ENCODE data around the gene CLRN1. TPM values are rescaled to one million over a fixed set of nuclear protein-coding genes. Genes with fewer than 3 reads are reported as not detected.

CLRN1 gene
- total and polyA plus RNA-seq, 4 donors: not detected

DNA sequence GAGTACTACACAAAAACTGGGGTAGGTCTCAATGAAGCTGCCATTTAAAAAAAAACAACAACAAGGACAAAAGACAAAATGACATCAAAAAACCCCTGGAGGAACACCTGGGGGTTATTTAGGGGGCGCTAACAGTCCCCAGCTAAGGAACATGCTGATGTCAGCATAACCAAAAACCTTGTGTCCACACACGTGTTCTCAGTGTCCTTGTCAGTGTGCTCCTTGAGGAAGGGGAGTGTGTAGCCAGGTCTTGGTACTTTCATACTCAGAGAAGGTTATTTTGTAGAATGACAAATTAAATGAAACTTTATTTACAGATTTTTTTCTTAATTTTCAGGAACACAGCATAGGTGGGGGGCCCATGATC is 31.2 kb upstream of the CLRN1 start:
- H3K9ac ChIP-seq (ENCODE audit: low read depth in 1 of 2, low read length in 2 of 2): no peak overlapping the region
- no peaks in the 10 kb centered on the region for H3K27me3 ChIP-seq (ENCODE audit: control insufficient read depth in 4 of 4, insufficient read depth in 4 of 4, low read length in 3 of 4)
- TF ChIP-seq HNF4A (conservative IDR thresholded peaks at IDR 0.05) (no peak), EGR1 (IDR thresholded peaks at IDR 0.05; ENCODE audit: low read depth in 2 of 2) (no peak), FOXA2 (IDR thresholded peaks at IDR 0.05) (no peak)
- TF ChIP-seq, protein P1, sequence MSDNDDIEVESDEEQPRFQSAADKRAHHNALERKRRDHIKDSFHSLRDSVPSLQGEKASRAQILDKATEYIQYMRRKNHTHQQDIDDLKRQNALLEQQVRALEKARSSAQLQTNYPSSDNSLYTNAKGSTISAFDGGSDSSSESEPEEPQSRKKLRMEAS (IDR thresholded peaks at IDR 0.05): no peak
- no peaks in the 10 kb centered on the region for H3K9me3 ChIP-seq (ENCODE audit: control insufficient read depth in 4 of 4, low read length in 3 of 4)
- no peak overlapping the region for H3K27ac ChIP-seq (ENCODE audit: low read depth in 1 of 2, low read length in 2 of 2)
- H3K36me3 ChIP-seq (ENCODE audit: control insufficient read depth in 4 of 4, insufficient read depth in 3 of 4, low read depth in 1 of 4, low read length in 3 of 4): no peaks in the 10 kb centered on the region
- 76% methylated on average over 2 of the region's 2 CpGs for WGBS
- H3K4me3 ChIP-seq (ENCODE audit: low read depth in 1 of 3, low read length in 3 of 3): no peak overlapping the region
- H3K4me1 ChIP-seq (ENCODE audit: control insufficient read depth in 4 of 4, insufficient read depth in 4 of 4, low read length in 3 of 4): no peaks in the 10 kb centered on the region
- DNase-seq (ENCODE audit: low spot score): no peak

DNA sequence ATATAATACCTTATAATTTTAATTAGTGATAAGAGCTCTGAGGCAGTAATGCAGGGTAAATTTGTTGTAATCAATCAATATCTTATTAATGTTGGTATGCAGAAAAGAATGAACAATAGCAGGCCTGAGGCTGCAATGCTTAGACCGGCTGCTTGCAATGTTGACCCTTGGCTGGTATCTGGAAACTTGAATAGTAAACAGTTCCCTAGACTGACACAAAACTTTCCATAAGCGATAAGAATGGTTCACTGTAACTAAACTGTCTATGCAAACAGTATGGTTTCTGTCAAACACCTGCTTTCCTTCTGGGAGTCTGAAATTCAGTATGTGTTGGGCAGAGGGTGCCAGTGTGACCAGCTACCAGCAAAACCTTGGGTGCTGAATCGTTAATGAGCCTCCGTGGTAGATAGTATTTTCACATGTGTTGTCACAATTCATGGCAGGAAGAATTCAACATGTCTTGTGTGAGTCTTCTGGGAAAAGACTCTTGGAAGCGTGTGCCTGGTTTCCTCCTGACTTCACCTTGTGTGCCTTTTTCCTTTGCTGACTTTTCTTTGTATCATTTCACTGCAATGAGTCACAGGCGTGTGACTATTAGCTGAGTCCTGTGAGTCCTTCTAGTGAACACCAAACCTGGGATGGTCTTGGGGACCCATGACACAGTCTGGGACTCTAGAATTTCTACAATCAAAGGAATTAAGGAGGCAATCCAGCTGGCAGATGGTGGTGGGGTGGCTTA is 30.7 kb upstream of the CLRN1 start:
- H3K27ac ChIP-seq (ENCODE audit: low read depth in 1 of 2, low read length in 2 of 2): no peak overlapping the region
- no peak for DNase-seq (ENCODE audit: low spot score)
- 86% methylated on average over 6 of the region's 6 CpGs for WGBS

DNA sequence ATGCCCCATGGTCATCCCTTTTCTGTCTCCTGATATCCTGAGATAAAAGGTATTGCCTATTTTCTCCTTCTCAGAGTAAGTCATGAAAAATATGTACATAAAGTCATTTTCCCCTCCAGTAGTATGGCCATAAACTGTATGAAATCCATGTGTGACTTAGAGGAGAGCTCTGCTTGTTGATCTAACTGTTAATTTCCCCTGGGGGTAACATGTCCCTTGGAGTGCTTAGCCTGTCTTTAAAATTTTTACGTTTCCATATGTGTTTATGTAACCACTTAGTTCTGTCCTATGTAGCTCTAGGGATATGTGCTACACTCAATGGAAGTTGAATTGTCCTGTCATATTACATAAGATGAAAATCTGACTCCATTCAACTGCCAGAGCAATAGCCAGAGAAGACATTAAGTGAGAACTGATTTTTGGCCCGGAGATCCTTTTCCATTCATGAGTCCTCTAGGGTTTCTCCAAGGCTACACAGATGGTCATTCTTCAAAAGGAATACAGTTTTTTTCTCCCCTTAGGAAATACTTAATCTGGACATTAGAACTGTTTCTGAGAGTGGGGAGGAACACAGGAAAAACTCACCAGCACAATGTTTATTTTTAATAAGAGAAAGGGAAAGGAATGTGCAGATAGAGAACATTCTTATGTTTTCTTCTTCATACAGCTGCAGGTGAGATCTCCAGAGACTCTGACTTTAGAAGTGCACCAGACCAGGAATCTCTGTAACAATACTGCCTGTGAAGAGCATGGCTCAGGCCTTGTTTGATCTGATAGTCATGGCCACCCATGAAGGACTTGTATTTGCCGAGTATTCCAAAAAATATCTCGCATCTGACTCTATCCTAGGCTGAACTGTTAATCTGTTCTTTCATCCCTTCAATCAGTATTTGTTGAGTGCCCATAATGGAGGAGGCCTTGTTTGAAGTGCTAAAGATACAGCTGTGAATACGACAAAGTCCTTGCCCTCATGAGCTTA is 29.8 kb upstream of the CLRN1 start:
- no peak overlapping the region for H3K4me3 ChIP-seq (ENCODE audit: low read depth in 1 of 3, low read length in 3 of 3)
- 91% methylated on average over 5 of the region's 5 CpGs for whole genome bisulfite sequencing
- no peaks in the 10 kb centered on the region for H3K36me3 ChIP-seq (ENCODE audit: control insufficient read depth in 4 of 4, insufficient read depth in 3 of 4, low read depth in 1 of 4, low read length in 3 of 4)
- no peaks in the 10 kb centered on the region for H3K9me3 ChIP-seq (ENCODE audit: control insufficient read depth in 4 of 4, low read length in 3 of 4)
- H3K27me3 ChIP-seq (ENCODE audit: control insufficient read depth in 4 of 4, insufficient read depth in 4 of 4, low read length in 3 of 4): no peaks in the 10 kb centered on the region
- no peak for DNase-seq (ENCODE audit: low spot score)
- no peak overlapping the region for H3K9ac ChIP-seq (ENCODE audit: low read depth in 1 of 2, low read length in 2 of 2)
- H3K27ac ChIP-seq (ENCODE audit: low read depth in 1 of 2, low read length in 2 of 2): no peak overlapping the region
- TF ChIP-seq TAF1 (conservative IDR thresholded peaks at IDR 0.05) (no peak), YY1 (IDR thresholded peaks at IDR 0.05) (no peak), GABPA (IDR thresholded peaks at IDR 0.05 in 1 of 2, conservative IDR thresholded peaks at IDR 0.05 in 1 of 2) (no peak), RAD21 (IDR thresholded peaks at IDR 0.05) (no peak), HNF4A (conservative IDR thresholded peaks at IDR 0.05) (no peak), SP1 (IDR thresholded peaks at IDR 0.05) (no peak), NR2F2 (IDR thresholded peaks at IDR 0.05) (no peak)
- TF ChIP-seq, protein P2, sequence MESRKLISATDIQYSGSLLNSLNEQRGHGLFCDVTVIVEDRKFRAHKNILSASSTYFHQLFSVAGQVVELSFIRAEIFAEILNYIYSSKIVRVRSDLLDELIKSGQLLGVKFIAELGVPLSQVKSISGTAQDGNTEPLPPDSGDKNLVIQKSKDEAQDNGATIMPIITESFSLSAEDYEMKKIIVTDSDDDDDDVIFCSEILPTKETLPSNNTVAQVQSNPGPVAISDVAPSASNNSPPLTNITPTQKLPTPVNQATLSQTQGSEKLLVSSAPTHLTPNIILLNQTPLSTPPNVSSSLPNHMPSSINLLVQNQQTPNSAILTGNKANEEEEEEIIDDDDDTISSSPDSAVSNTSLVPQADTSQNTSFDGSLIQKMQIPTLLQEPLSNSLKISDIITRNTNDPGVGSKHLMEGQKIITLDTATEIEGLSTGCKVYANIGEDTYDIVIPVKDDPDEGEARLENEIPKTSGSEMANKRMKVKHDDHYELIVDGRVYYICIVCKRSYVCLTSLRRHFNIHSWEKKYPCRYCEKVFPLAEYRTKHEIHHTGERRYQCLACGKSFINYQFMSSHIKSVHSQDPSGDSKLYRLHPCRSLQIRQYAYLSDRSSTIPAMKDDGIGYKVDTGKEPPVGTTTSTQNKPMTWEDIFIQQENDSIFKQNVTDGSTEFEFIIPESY (IDR thresholded peaks at IDR 0.05): no peak
- TF ChIP-seq, protein P3, sequence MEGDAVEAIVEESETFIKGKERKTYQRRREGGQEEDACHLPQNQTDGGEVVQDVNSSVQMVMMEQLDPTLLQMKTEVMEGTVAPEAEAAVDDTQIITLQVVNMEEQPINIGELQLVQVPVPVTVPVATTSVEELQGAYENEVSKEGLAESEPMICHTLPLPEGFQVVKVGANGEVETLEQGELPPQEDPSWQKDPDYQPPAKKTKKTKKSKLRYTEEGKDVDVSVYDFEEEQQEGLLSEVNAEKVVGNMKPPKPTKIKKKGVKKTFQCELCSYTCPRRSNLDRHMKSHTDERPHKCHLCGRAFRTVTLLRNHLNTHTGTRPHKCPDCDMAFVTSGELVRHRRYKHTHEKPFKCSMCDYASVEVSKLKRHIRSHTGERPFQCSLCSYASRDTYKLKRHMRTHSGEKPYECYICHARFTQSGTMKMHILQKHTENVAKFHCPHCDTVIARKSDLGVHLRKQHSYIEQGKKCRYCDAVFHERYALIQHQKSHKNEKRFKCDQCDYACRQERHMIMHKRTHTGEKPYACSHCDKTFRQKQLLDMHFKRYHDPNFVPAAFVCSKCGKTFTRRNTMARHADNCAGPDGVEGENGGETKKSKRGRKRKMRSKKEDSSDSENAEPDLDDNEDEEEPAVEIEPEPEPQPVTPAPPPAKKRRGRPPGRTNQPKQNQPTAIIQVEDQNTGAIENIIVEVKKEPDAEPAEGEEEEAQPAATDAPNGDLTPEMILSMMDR (IDR thresholded peaks at IDR 0.05; ENCODE audit: low read depth, low read length, missing input control): no peak
- no peaks in the 10 kb centered on the region for H3K4me1 ChIP-seq (ENCODE audit: control insufficient read depth in 4 of 4, insufficient read depth in 4 of 4, low read length in 3 of 4)

More for the DNA sequence above, 30.7 kb upstream of the CLRN1 start:
- no peaks in the 10 kb centered on the region for H3K9me3 ChIP-seq (ENCODE audit: control insufficient read depth in 4 of 4, low read length in 3 of 4)
- H3K9ac ChIP-seq (ENCODE audit: low read depth in 1 of 2, low read length in 2 of 2): no peak overlapping the region
- H3K27me3 ChIP-seq (ENCODE audit: control insufficient read depth in 4 of 4, insufficient read depth in 4 of 4, low read length in 3 of 4): no peaks in the 10 kb centered on the region
- no peak for TF ChIP-seq EGR1 (IDR thresholded peaks at IDR 0.05; ENCODE audit: low read depth in 2 of 2)
- no peaks in the 10 kb centered on the region for H3K4me1 ChIP-seq (ENCODE audit: control insufficient read depth in 4 of 4, insufficient read depth in 4 of 4, low read length in 3 of 4)
- no peaks in the 10 kb centered on the region for H3K36me3 ChIP-seq (ENCODE audit: control insufficient read depth in 4 of 4, insufficient read depth in 3 of 4, low read depth in 1 of 4, low read length in 3 of 4)
- no peak overlapping the region for H3K4me3 ChIP-seq (ENCODE audit: low read depth in 1 of 3, low read length in 3 of 3)
